Endothelial cell of umbilical vein (primary cell): ENCODE measurements around the gene GNB2.

ENCODE experiments used
- CTCF ChIP-seq, 2 donors: IDR thresholded peaks; 1 replicate in 1 of 2; 2 replicates in 1 of 2; pipeline ENCODE4 v1.5.1; 2011; ENCODE audit warnings: low read length in 2 of 2, mild to moderate bottlenecking in 2 of 2, moderate library complexity in 2 of 2, control low read depth in 1 of 2, inconsistent platforms in 1 of 2, low read depth in 1 of 2; ENCODE audit not compliant: insufficient read depth in 1 of 2; ENCODE audit errors: extremely low read depth in 1 of 2
- EZH2 ChIP-seq: IDR thresholded peaks from 2 replicates; pipeline ENCODE4 v1.6.1; 2012; ENCODE audit warnings: borderline replicate concordance, low read depth, mild to moderate bottlenecking, moderate library complexity, low read length, inconsistent platforms; ENCODE audit not compliant: severe bottlenecking
- FOS ChIP-seq: IDR thresholded peaks from 2 replicates; pipeline ENCODE4 v1.6.1; 2011; ENCODE audit warnings: mild to moderate bottlenecking, low read length, moderate library complexity, borderline replicate concordance; ENCODE audit not compliant: insufficient read depth
- JUN ChIP-seq: IDR thresholded peaks from 2 replicates; pipeline ENCODE4 v1.6.1; 2011; ENCODE audit warnings: borderline replicate concordance, low read depth; ENCODE audit not compliant: insufficient read length, insufficient read depth
- MAX ChIP-seq: IDR thresholded peaks from 2 replicates; pipeline ENCODE4 v1.6.1; 2011; ENCODE audit not compliant: insufficient read depth, insufficient read length
- POLR2A ChIP-seq: IDR thresholded peaks from 2 replicates; pipeline ENCODE4 v1.6.1; 2012; ENCODE audit warnings: low read depth, mild to moderate bottlenecking, control low read depth, low read length
- POLR2AphosphoS5 ChIP-seq: IDR thresholded peaks from 2 replicates; pipeline ENCODE4 v1.6.1; 2012; ENCODE audit warnings: low read depth, mild to moderate bottlenecking, control low read depth, low read length, moderate library complexity; ENCODE audit not compliant: insufficient read depth

GRCh38 chr7:100677308-100678267, 4.0 kb downstream of the GNB2 start:
- TF ChIP-seq MAX (no peak), POLR2A (peak; percentile 19), CTCF (IDR thresholded peaks at IDR 0.05; ENCODE audit: extremely low read depth in 1 of 2, insufficient read depth in 1 of 2, low read depth in 1 of 2, low read length in 2 of 2) (no peak), FOS (no peak), POLR2AphosphoS5 (no peak), EZH2 (no peak), JUN (no peak)
